Cardiac fibroblast (primary cell): ENCODE results near the gene FHOD3.

Experiments used
- DNase-seq, 2 donors: peaks; one replicate each; pipeline versions ENCODE4 v3.0.0 to v3.0.0-alpha.2; 2010; ENCODE audit warnings: low read depth in 2 of 2
- H3K4me3 ChIP-seq, 2 donors: replicated peaks in 1 of 2; 1 replicate in 1 of 2; 2 replicates in 1 of 2; pipeline ENCODE4 v1.5.1; 2011; ENCODE audit warnings: low read depth in 2 of 2, low read length in 2 of 2, mild to moderate bottlenecking in 2 of 2, moderate library complexity in 1 of 2
- CTCF ChIP-seq: IDR thresholded peaks from one replicate; pipeline ENCODE4 v1.5.1; 2011; ENCODE audit warnings: low read depth, mild to moderate bottlenecking, low read length, inconsistent platforms

FHOD3 gene

GRCh38 chr18:36578871-36579710 lies 281.6 kb downstream of the FHOD3 start:
- H3K4me3 ChIP-seq = no peak overlapping the region
- DNase-seq = peak; percentile 25 to 42
- no peak for TF ChIP-seq CTCF

GRCh38 chr18:36580266-36580665 lies 282.8 kb downstream of the FHOD3 start:
- TF ChIP-seq CTCF = no peak
- DNase-seq = peak; percentile 40 to 60
- no peak overlapping the region for H3K4me3 ChIP-seq

DNA sequence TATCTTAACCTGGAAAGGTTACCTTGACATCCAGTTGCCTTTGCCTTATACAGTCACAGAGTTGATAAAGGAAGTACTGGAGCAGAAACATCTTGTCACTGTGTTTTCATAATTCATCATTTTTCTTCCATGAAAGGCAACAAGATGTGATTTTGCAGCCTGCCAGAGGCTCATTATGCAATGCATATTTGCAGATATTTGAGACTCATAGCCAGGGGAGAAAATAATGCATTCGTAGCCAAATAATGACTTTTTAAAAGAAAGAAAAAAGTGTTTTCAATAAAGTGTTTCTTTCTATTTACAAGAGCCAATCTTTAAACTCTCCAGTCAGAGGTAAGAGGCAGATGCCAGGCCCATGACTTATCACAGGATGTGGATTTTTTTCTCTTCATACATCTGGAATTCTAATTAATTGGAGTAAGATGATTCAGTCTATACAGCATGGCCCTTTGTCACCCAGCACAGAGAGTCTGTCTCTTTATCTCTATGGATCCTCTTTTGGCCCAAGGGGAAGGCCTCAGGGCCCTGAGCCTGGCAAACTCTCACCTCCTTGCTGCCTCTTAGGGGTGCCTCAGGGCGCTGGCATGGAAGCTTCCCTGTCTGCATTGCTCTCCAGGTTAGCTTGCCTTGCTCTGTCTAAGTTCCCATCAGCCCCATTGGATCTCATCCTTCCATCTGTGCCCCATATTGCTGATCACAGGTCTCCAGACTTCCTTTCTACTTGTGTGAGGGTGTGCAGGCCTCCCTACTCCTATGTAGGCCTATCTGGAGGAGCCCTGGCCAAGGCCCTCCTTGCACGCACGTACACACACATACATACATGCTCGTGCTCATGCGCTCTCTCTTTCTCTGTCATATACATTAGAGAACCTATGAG lies 283.6 kb downstream of the FHOD3 start:
- peak; percentile 34 to 70 for DNase-seq
- no peak overlapping the region for H3K4me3 ChIP-seq
- no peak for TF ChIP-seq CTCF

- H3K4me3 ChIP-seq = no peak overlapping the region
- TF ChIP-seq CTCF = no peak
- no peak for DNase-seq
These were observed 285.7 kb downstream of the FHOD3 start for GRCh38 chr18:36582988-36583745.

- TF ChIP-seq CTCF = no peak
- peak in 1 of 2 donors; percentile 18 for DNase-seq
- H3K4me3 ChIP-seq = no peak overlapping the region
These were observed 292.5 kb downstream of the FHOD3 start for GRCh38 chr18:36589857-36590543.
